Stimulated activated CD8-positive, alpha-beta memory T cell treated with anti-CD3 and anti-CD28 coated beads, Interleukin-4, amount 100 ng/mL, for 24 hours (primary cell): ENCODE data around the gene AIPL1.
"Not testable (repeated sequence)": the region's sequence is repeated elsewhere in the genome, so short reads cannot be mapped to it uniquely, and the experiment has no call there.

ENCODE experiments used
- DNase-seq: peaks from one replicate; pipeline ENCODE4 v3.0.0-alpha.2; 2020; ENCODE audit warnings: low read depth

The AIPL1 gene

GRCh38 chr17:6435051-6435450 is at the start of gene AIPL1:
Gene AIPL1, minus strand, starts transcription at chr17:6435121. Its CDS starts 17 bp downstream, at chr17:6435104.
- no peak for DNase-seq

GRCh38 chr17:6483507-6483906 is 48.6 kb upstream of the AIPL1 start:
- no peak for DNase-seq

GRCh38 chr17:6482796-6483195 is 47.9 kb upstream of the AIPL1 start:
- DNase-seq: not testable (repeated sequence)

GRCh38 chr17:6482105-6482455 is 47.2 kb upstream of the AIPL1 start:
- DNase-seq: no peak

- no peak for DNase-seq
Measured at GRCh38 chr17:6480303-6480675, 45.4 kb upstream of the AIPL1 start.

- DNase-seq: no peak
Measured at GRCh38 chr17:6479622-6480302, 44.8 kb upstream of the AIPL1 start.

- no peak for DNase-seq
Measured at GRCh38 chr17:6478486-6478885, 43.6 kb upstream of the AIPL1 start.

- DNase-seq: no peak
Measured at GRCh38 chr17:6477831-6478383, 43.0 kb upstream of the AIPL1 start.

- DNase-seq: no peak
Measured at GRCh38 chr17:6476810-6477179, 41.9 kb upstream of the AIPL1 start.

GRCh38 chr17:6476076-6476809 is 41.3 kb upstream of the AIPL1 start:
- no peak for DNase-seq

GRCh38 chr17:6475411-6475810 is 40.5 kb upstream of the AIPL1 start:
- no peak for DNase-seq

- no peak for DNase-seq
Measured at GRCh38 chr17:6474906-6475305, 40.0 kb upstream of the AIPL1 start.

- DNase-seq: no peak
Measured at GRCh38 chr17:6474376-6474775, 39.5 kb upstream of the AIPL1 start.

GRCh38 chr17:6473128-6473767 is 38.3 kb upstream of the AIPL1 start:
- peak; percentile 45 for DNase-seq

GRCh38 chr17:6472517-6472916 is 37.6 kb upstream of the AIPL1 start:
- no peak for DNase-seq

GRCh38 chr17:6471531-6472465 is 36.9 kb upstream of the AIPL1 start:
- no peak for DNase-seq

- DNase-seq: no peak
Measured at GRCh38 chr17:6470751-6471521, 36.0 kb upstream of the AIPL1 start.

GRCh38 chr17:6470146-6470718 is 35.3 kb upstream of the AIPL1 start:
- DNase-seq: no peak

- no peak for DNase-seq
Measured at GRCh38 chr17:6468051-6468790, 33.3 kb upstream of the AIPL1 start.

- no peak for DNase-seq
Measured at GRCh38 chr17:6467567-6467966, 32.6 kb upstream of the AIPL1 start.
